ENCODE measurements around the gene DPP6. TPM values are rescaled to one million over a fixed set of nuclear protein-coding genes. Genes with fewer than 3 reads are reported as not detected.

DPP6 gene
- total and polyA plus RNA-seq, 2 of the 8 experiments (the other 6 are each of a cell fraction or from before 2014, with no cell fraction given) = 4.7 to 6.8 TPM

GRCh38 chr7:154695836-154696235 is 643.6 kb downstream of the DPP6 start:
- Histone ChIP-seq H2AFZ (ENCODE audit: low read length) (no peak overlapping the region), H3K4me1 (replicated peaks in 1 of 4; ENCODE audit: control insufficient read depth in 3 of 4, insufficient read depth in 4 of 4, low read length in 3 of 4) (no peaks in the 10 kb centered on the region; a peak in 3 of 7 replicates), H3K79me1 (ENCODE audit: low read depth, low read length) (no peaks in the 10 kb centered on the region), H3K27ac (ENCODE audit: low read depth, low read length) (no peak overlapping the region), H2BK20ac (ENCODE audit: low read length) (no peak overlapping the region), H3K4me2 (ENCODE audit: insufficient read depth in 1 of 2, low read depth in 2 of 2, low read length in 2 of 2) (no peak overlapping the region), H2BK12ac (ENCODE audit: low read depth, low read length) (no peak overlapping the region), H2AK5ac (ENCODE audit: low read depth, low read length) (no peak overlapping the region), H3K4me3 (ENCODE audit: extremely low read depth in 1 of 4, insufficient read depth in 2 of 4, low read depth in 3 of 4, low read length in 4 of 4) (no peak overlapping the region), H4K5ac (ENCODE audit: insufficient read length, low read depth, low read length) (no peak overlapping the region), H3K4ac (replicated peaks; ENCODE audit: insufficient read length, low read depth, low read length) (no peak overlapping the region), H3K18ac (ENCODE audit: extremely low read depth, low read length) (no peak overlapping the region), H2BK15ac (ENCODE audit: low read length) (no peak overlapping the region), H4K91ac (replicated peaks; ENCODE audit: insufficient read length, low read length) (no peak overlapping the region), H3K36me3 (ENCODE audit: control insufficient read depth in 2 of 4, insufficient read depth in 4 of 4, low read length in 3 of 4) (no peaks in the 10 kb centered on the region), H3K23me2 (ENCODE audit: low read depth, low read length) (no peaks in the 10 kb centered on the region), H4K20me1 (replicated peaks in 1 of 2; ENCODE audit: control insufficient read depth in 1 of 2, insufficient read depth in 2 of 2, low read length in 2 of 2) (no peaks in the 10 kb centered on the region), H3K27me3 (replicated peaks in 1 of 4; ENCODE audit: control insufficient read depth in 3 of 4, extremely low read depth in 1 of 4, insufficient read depth in 3 of 4, low read length in 3 of 4) (no peaks in the 10 kb centered on the region), H3K9ac (replicated peaks in 1 of 4; ENCODE audit: extremely low read depth in 1 of 4, low read depth in 3 of 4, low read length in 3 of 4) (no peak overlapping the region), H3K9me3 (ENCODE audit: insufficient read depth in 2 of 2, low read depth in 1 of 2, low read length in 1 of 2) (no peaks in the 10 kb centered on the region), H4K8ac (ENCODE audit: extremely low read depth, insufficient read depth, low read length) (no peak overlapping the region), H3K23ac (ENCODE audit: insufficient read length) (no peak overlapping the region), H2BK120ac (replicated peaks; ENCODE audit: low read depth, low read length) (no peak overlapping the region), H2BK5ac (ENCODE audit: low read depth, low read length) (no peak overlapping the region), H3K56ac (replicated peaks; ENCODE audit: insufficient read length, low read depth, low read length) (no peak overlapping the region), H3K14ac (ENCODE audit: insufficient read length) (no peak overlapping the region), H3K79me2 (ENCODE audit: control insufficient read depth in 1 of 2, insufficient read depth in 2 of 2, low read length in 2 of 2) (no peaks in the 10 kb centered on the region)
- WGBS, 2 experiments (ENCODE audit: extremely low coverage in 1 of 2, insufficient coverage in 1 of 2, insufficient read length in 1 of 2, insufficient replicate concordance in 2 of 2, low coverage in 1 of 2, low lambda C conversion rate in 2 of 2, missing lambda C conversion rate in 1 of 2) = 97% methylated on average over 14 of the region's 14 CpGs; no CpG with 5 or more reads in 1 of the 2 experiments
- POLR2A ChIA-PET (ENCODE audit: partially characterized antibody) = no interaction called here
- DNase-seq (ENCODE audit: low read depth in 1 of 2, low spot score in 2 of 2) (no peak), FAIRE-seq (no peak)
- CTCF ChIA-PET (ENCODE audit: partially characterized antibody) = interaction anchor here (0.9 kb wide), 1 partner anchor 48 kb away, joined by 3 read pairs; no protein-coding TSS in a partner anchor
- no peak for TF ChIP-seq POLR2A (IDR thresholded peaks at IDR 0.05; ENCODE audit: control extremely low read depth in 1 of 2, low read depth in 2 of 2, low read length in 2 of 2)
- no peak for TF ChIP-seq HDAC2 (IDR thresholded peaks at IDR 0.05; ENCODE audit: borderline replicate concordance in 1 of 2, low read depth in 2 of 2, low read length in 2 of 2)
- TF ChIP-seq RNF2 (IDR thresholded peaks at IDR 0.05; ENCODE audit: borderline replicate concordance, low read depth, low read length, missing control alignments, poor library complexity, severe bottlenecking) = no peak
